ENCODE data around the gene CMTM1.

- TF ChIP-seq CTCF (IDR thresholded peaks at IDR 0.05) (no peak), POLR2AphosphoS5 (IDR thresholded peaks at IDR 0.05; ENCODE audit: low read depth, low read length) (no peak)
Observed at GRCh38 chr16:66621973-66622372, 55.7 kb downstream of the CMTM1 start.

All from Panc1 (cell line).